HG03558 (cell line): Measurements from ENCODE around the gene SLC24A5.
A peak's percentile ranks its signal among the peaks of the same experiment; 100 is the strongest.

Source experiments
- ATAC-seq: cut with Tn5 transposase; IDR thresholded peaks from one replicate; pipeline ENCODE4 v1.9.1; 2021; ENCODE audit warnings: moderate number of reproducible peaks; ENCODE audit not compliant: unreplicated experiment; ENCODE audit errors: extremely low read depth

The SLC24A5 gene

DNA sequence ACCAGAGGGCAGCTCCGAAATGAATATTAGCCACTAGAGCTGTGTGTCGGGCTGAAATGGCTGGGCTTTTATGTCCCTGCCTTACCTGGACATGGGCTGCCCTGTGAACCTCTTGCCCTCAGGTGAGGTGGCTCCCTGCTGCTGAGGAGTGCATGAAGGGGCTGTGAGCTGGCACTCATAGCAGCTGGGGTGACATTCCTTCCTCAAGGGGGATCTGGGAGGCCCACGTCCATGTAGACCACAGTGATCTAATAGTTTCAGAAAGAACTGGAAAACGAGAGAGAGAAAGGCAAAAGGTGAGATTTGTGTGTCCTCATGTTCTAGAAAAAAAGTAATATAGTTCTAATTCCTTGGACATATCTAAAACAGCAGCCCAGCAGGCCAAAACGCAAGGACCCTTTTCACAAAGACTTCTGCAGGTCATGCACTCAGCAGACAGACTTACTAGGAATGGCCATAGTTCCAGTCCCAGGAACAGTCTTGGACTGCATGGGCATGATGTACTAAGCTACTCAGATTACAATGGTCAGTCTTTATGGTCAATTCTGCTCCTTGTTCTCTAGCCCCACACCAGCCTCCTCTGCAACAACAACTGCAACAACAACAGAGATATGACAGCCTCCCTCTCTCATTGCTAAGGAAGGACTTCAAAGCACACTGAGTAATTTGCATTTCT, 10.8 kb upstream of the SLC24A5 start:
- no peak for ATAC-seq

DNA sequence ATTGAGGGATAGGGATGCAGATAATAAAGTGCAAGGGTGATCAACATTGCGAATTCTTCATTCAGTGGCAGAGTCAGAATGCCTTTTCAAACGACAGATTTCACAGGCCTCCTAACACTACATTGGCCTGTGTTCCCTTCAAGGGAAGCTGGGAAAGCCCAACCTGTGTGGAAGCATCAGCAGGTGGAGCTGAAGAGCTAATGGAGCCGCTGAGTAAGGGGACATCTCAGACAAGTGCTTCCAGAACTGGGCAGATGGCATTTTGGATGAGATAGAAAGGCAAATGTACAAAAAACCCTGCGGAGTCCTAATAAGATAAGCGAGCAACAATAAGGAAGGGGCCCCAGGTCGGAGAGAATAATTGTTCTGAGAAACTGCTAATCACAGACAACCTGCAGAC, 8.5 kb upstream of the SLC24A5 start:
- no peak for ATAC-seq

DNA sequence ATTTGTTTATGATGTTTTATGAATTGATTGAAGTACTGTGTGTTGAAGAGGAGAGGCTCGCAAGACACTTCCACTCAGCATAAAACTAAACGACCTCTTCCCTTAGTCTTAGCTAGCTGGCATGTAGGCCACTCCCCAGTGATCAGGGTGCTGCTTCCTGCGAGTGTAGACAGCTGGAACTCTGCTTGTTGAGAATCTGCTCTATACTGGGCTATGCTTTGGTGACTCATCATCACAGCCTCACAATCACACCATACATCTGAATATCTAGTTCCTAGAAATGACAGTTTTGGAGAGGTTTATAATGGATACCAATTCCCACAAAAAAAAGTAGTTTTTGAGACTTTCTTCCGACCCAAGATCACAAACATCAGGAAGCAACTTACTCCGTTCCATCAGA, 1.5 kb upstream of the SLC24A5 start:
- ATAC-seq = no peak

DNA sequence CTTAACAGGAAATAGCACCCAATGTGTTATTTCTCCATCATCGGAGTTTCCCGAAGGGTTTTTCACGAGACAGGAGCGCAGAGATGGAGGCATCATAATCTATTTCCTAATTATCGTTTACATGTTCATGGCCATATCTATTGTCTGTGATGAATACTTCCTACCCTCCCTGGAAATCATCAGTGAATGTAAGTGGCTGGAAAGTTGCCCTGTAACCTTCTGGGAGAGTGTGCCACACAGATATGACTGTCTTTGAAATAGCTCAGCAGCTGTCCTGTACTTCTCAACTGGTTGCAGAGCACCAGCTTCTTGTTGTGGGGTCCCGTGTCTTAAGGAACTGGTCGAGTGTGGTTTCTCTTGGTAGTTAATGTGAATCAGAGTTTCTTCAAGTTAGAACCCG, 1.1 kb downstream of the SLC24A5 start:
- no peak for ATAC-seq

DNA sequence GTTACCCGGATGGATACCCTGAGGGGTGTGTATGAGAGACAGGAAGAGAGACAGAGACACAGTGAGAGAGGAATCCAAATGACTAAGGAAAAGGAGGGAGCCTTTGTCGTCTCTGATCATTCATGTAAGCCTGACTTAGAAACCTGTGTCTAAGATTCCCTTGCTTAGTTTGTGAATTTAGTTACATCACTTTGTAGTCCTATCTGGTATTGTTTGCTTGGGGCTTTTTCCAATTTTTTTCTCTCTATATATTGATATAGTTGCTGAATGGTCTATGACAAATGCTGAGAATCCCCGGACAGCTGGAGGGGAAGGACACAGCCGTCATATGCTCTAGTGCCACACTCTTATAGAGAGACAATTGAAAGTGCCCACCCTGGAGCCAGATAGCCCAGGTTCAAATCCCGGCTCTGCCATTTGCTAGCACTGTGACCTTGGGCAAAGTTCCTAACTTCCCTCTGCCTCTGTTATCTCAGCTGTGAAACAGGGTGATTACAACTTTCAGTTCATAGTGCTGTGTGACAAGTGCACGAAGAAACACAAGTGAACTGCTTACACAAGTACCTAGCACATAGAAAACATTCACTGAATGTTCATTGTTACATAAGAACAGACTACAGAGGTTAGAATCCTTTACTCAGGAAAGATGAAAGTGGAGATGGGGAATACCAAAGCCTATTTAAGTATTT, 6.0 kb downstream of the SLC24A5 start:
- ATAC-seq = no peak

DNA sequence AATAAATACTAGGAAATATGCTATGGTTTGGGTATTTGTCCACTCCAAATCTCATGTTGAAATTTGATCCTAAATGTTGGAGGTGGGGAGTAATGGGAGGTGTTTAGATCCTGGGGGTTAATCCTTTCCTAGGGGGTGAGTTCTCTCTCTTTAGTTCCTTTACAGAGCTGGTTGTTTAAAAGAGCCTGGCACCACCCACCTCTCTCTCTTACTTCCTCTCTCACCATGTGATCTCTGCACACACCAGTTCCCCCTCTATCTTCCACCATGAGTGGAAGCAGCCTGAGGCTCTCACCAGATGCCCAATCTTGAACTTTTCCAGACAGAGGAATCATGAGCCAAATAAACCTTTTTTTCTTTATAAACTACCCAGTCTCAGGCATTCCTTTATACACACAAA, 10.5 kb downstream of the SLC24A5 start:
- no peak for ATAC-seq

DNA sequence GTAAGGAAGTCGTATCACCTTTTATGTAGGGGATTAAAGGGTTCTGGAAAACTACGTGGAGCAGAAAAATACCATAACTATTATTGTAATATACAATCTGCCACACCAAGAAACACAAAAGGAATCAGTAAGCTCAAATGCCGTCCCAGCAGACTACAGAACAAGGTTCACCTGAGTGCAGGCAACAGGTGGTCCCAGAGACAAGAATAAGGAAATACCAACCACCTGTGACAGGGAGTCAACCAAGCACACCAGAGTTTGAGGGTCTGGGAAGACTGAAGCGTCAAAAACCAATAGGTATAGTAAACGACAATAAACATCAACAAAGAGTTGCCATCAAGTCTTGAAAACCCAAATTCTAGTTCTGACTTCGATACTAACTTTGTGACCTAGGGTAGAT, 12.1 kb downstream of the SLC24A5 start:
- no peak for ATAC-seq

DNA sequence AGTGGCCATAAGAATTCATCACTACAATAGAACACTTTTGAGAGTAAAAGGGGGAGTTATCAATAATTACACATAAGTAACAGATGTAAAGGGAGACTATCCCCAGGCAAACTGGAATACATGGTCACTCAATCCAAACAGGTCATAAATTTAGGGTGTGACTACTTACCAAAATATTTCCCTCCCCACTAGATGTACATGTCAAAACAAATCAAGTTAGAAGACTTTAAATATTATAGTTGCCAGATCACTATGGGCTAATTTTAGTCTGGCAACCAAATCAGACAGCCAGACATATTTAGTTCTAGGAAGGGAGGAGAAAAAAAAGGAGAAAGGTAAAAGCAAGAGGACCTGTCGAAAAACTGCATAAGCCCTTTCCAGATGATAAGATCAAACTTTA, 23.1 kb downstream of the SLC24A5 start:
- no peak for ATAC-seq

DNA sequence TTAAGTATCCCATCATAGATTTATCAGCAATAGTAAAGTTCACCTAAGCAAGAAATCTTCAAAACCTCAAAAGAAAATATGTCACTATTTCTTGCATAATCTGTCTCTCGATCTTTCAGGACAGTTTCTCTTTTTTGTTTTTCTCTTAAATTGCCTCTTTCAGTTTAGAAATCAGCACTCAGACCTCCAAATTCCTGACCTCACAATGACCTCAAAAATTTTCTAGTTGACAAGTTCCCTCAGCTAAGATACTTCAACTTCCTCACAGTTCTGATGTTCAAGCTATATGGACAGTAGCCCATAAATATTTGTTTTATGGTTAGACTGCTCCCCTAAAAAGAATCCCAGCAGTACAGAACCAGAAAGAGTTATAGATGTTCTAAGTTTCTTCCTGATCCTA, 24.1 kb downstream of the SLC24A5 start:
- peak; percentile 35 for ATAC-seq

DNA sequence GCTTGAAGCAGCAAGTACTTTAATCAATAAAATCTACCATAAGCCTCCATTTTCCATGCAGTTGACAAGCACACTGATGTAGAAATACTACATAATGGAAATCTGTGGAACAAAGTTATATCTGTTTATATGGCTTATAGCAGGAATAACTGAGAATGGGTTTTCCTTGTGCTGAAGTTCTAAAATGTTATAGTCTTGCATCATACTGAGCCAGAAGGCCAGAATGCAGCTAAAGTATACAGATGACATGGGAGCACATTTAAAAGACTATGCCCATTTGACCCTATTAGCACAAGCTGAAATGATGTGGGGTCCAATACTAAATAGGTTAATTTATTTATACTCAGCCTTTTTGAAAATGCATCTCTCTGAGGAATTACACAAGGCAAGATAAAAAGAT, 25.1 kb downstream of the SLC24A5 start:
- ATAC-seq = no peak

DNA sequence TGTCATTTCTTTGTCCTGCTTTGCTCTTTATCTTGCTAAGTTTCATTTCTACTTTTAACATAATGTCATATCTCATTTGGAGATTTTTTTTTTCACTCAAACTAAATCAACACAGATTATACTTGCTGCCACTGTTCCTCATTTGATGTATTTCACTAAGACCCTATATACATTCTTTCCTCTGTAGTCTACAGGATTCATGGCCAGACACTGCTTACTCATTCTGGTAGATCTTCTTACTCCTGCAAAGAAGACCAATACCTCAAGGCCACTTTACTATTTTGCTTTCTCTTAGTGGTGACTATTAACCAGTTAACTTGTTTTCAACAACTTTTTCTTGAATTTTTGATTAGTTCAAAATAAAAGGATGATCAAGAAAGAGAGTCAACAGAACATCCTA, 26.6 kb downstream of the SLC24A5 start:
- ATAC-seq = no peak

DNA sequence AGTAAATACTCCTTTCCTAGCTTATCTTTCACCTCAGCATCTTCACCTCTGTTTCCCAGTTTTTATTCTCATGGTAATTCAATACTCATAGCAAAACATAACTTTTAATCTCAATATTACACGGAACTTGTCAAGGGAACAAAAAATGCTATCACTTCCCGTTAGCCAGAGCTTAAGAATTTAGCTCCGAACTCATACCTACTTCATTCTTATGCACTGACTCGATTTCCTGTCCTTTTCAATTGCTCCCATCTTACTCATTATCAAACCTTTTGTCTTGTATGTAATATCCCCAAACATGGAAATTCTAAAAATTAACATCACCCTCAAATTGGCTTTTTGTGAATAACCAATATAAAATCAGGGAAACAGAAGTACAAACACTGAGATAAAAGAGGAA, 29.1 kb downstream of the SLC24A5 start:
- no peak for ATAC-seq

DNA sequence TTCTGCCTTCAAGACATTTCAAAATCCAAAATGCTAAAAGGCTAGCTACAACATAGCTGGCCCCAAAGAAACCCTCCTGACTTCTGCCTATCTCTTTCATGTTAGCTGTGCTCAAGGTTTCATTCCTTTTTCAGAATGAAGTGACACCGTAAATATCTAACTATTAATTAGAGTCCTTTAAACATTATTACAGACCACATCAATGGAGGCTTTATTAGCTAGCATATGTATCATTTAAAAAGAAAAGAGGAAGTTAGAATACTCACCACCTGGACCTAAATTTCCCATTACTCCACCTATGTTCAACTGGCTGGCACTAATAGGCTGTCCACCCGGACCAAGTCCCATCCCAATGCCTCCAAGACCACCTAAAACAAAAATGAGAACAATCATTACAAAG, 32.7 kb downstream of the SLC24A5 start:
- no peak for ATAC-seq

DNA sequence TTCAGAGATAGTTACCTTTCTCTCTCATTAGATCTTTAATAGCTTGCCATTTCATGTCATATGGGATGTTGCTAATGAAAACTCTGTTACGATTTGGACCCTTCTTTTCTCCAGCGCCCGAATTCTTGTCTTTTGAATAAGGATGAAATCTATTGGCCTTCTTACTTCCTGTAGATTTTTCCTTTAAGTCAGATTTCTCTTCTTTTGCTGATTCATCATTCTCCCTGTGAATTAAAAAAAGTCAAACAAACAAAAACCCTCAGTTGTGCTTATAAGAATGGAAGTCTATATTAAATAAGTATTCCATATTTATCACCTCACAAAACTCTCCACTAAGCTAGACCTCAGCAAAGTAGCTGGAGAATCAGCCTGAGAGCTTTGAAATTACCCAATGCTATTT, 47.8 kb downstream of the SLC24A5 start:
- ATAC-seq = no peak

DNA sequence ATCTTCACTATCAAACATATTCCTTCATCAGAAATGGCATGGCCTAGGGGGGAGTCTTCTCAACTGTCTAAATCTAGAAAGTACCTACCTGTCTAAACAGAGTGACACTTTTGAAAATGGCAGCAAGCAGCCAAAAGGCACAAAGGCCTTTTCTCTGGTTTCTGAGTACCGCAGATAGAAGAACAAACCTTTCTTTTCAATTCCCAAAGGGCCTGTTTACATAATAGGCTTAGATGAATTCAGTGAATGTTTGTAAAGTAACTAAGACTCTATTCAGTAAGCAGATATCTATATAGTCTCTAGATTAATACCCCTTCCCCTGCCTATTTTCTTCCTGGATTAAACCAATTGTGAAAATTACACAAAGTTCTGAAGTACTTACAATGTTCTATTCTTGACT, 50.2 kb downstream of the SLC24A5 start:
- no peak for ATAC-seq

DNA sequence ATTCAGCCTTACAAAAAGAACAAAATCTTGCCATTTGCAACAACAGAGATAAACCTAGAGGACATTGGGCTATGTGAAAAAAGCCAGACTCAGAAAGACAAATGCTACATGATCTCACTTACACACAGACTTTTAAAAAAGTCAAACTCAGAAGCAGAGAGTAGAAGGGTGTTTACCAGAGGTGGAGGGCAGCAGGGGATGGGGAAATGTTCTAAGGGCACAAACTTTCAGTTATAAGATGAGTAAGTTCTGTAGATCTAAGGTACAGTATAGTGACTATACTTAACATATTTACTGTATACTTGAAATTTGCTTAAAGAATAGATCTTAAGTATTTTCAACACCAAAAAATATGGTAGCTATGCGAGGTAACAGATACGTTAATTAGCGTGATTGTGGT, 54.3 kb downstream of the SLC24A5 start:
- ATAC-seq = no peak

DNA sequence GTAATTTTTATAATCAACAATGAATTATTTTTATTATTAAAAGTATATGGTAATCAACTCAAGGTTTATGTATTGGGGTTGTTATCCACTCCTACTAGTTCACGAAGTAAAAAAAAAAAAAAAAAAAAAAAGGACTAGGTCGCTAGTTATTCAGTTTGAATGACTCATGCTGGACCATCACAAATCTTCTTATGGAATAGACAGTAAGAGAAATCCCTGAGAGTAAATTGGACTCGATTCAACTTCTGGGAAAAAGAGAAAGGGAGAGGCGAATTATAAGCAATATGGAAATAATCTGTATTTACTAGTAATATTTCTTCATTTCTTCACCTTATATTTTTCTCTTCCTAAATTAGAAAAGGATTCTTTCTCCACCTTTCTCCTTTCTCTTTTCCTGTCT, 55.3 kb downstream of the SLC24A5 start:
- no peak for ATAC-seq

DNA sequence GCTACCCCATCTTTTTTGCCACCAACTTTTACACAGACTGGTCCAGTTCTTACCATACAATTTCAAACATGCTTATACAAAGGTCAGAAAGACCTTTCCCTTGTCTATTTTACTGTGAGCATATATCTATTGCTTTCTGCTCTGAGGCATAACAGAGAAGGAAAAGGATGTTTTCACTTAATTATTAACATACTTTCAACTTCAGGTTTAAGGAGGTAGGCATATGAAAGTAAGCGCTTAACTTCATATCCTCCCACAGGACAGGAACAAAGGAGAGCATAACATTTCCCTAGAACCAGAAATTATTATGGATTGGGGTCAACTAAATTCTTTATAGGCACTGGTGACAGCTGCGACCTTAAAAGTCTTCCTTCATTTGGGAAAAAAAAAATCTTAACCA, 56.2 kb downstream of the SLC24A5 start:
- no peak for ATAC-seq

DNA sequence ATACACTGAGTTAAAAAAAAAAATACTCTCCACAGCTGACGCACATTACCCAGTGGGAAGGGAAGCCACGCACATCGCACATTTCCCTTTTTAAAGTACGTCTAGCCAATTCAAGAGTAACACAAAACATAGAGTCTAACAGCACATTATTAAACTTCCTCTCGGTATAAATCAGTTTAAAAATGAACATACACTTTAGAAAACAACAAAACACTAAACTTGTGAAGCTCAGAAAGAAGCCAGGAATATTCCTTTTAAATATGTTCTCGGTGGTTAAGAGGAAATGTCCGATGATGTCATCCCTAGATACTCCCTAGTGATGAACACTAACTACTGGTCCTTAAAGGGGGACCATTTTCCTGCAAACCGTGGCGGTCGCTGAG, 56.6 kb downstream of the SLC24A5 start:
- ATAC-seq = peak; percentile 52

DNA sequence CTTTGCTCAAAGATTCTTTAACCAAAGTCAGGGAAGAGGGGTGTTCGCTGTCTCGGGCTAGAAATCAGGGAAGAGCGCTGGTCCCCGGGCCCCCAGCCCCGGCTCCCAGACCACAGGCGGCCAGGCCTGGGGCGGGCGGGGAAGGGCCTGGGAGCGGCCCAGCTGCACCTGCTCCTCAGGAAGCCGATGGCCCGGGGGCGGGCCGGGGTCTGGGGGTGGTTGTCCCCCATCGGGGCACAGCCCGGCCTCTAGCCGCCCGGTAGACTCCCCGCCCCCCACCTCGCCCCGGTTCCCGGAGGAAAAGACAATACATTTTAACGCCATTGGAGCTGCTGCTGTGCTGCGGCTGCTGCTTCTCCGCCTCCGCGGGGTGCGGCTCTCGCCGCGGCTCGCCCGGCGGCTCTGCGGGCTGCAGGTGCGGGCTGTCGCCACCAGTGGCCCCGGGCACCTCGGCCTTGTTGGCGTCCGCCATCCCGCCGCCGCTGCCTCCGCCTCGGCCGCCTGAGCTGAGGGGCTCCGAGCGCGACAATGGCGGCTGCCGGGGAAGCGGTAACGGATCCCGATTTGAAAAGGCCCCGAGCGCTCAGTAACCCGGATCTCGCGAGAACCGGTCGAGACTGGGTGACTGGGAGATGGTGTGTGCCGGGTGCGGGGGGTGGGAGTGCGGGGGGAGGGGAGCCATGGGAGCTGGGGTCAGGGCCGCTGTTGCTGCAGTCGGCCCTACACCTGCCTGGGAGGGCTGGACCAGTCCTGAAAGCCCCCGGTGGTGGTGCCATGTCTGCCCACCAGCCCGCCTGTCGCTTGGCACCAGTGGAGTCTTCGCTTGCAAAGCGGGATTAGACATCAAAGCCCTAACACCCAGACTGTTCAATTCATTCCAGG, 57.2 kb downstream of the SLC24A5 start, which contains the start of gene MYEF2:
Gene MYEF2 (minus strand): TSS at position 530 of the 882 bp plus-strand sequence. CDS start 58 bp downstream, at position 472.
- peak; percentile 29 for ATAC-seq

DNA sequence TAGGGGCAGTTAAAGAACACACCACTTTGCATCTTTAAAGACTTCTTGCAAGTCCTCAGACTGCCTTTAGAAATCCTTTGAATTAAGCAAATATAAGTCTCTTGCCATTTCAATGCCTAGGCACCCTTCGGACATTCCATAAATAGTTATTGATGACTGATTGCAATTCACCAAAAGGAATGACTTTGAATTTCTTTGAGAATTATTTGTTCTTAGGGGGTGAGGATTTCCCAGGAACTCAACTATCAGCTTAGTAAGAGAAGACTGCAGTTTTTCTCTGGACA, 57.8 kb downstream of the SLC24A5 start:
- no peak for ATAC-seq
